Measurements from ENCODE around the gene POU2AF1.
"Not testable (repeated sequence)": the region's sequence is repeated elsewhere in the genome, so short reads cannot be mapped to it uniquely, and the experiment has no call there.

POU2AF1 gene

GRCh38 chr11:111344032-111344431 is 35.0 kb downstream of the POU2AF1 start:
- no peak for DNase-seq (ENCODE audit: low spot score)

DNA sequence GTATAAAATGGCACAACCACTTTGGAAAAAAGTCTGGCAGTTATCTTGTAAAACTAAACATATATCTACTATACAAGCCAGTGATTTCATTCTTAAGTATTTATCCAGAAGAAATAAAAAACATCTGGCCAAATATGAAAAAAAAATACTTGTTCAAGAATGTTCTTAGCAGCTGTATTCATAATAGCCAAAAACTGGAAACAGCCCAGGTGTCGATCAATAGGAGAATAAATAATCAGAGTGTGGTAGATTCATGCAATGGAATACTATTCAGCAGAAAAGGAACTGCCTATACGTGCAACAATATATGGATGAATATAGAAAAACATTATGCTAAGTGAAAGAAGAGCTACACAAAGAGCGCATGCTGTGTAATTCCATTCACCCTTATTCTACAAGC is 36.7 kb downstream of the POU2AF1 start:
- DNase-seq (ENCODE audit: low spot score), result no peak

DNA sequence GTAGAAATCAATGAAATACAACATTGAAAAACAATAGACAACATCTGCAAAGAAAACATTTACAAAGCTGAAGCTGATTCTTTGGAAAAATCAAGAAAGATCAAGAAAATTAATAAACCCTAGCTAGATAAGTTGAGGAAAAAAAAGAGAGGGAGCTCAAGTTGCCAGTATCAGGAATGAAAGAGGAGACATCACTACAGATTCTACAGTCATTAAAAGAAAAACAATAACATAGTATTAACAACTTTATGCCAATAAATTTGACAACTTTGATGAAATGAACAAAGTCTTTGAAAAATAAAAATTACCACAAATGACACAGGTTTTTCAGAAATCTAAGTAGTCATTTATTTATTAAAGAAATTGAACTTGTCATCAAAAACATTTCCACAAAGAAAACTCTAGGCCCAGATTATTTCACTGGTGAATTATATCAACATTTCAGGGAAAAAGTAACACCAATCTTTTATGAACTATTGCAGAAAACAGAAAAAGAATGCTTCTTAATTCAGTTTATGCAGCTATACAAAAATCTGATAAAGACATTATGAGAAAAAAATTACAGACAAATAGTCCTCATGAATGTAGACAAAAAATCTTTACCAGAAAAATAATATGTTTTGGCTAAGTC is 39.2 kb downstream of the POU2AF1 start:
- DNase-seq (ENCODE audit: low spot score), result no peak

DNA sequence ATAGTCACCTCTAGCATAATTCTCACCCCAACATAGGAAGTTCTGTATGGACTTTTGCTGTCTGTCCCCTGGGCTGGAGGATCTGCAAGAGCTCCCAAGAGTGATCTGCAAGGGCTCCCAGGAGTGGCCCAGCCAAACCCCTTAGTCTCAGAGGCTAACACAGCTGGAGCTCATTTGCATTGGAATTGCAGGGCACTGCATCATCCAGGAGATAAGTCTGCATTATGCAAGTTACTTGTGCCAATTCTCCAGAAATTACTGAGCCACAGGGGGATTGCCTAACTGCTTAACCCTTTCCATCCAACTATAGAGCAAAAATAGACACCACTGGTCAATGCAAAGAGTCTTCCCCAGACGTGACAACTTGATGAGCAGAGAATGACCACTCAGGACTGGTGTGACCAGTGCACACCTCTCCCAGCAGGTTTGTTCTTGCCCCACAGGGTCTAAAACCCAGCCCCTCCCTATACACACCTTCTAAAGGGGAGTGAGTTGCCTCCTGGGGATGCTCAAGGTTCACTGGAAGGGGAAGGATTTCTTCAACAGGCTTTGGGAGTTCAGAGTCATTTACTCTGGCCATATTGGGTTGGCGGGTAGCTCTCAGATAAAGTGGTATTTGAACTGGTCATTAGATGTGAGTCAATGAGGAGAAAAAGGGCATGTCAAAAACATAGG is 42.4 kb downstream of the POU2AF1 start:
- no peak for DNase-seq (ENCODE audit: low spot score)

GRCh38 chr11:111336062-111336461 is 43.0 kb downstream of the POU2AF1 start:
- no peak for DNase-seq (ENCODE audit: low spot score)

DNA sequence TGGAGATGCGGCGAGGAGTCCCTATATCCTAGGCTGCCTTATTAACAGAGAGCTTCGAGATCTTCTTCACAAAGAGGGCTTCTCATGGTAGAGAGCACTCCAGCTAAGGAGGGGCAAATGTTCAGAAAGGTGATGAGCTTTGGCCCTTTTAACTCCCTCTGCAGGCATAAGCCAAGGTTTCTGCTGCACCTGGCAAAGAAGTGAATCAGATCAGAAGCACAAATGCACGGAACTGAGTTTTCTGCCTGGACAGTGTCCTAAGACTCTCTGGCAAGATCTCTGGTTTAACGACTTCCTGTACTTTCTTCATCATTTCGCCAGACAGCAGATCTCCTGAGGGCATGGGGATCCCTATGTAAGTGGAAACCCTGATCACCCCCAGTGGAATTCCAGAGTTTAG is 43.5 kb downstream of the POU2AF1 start:
- DNase-seq (ENCODE audit: low spot score), result no peak

GRCh38 chr11:111334532-111335502 is 44.3 kb downstream of the POU2AF1 start:
- DNase-seq (ENCODE audit: low spot score), result no peak

DNA sequence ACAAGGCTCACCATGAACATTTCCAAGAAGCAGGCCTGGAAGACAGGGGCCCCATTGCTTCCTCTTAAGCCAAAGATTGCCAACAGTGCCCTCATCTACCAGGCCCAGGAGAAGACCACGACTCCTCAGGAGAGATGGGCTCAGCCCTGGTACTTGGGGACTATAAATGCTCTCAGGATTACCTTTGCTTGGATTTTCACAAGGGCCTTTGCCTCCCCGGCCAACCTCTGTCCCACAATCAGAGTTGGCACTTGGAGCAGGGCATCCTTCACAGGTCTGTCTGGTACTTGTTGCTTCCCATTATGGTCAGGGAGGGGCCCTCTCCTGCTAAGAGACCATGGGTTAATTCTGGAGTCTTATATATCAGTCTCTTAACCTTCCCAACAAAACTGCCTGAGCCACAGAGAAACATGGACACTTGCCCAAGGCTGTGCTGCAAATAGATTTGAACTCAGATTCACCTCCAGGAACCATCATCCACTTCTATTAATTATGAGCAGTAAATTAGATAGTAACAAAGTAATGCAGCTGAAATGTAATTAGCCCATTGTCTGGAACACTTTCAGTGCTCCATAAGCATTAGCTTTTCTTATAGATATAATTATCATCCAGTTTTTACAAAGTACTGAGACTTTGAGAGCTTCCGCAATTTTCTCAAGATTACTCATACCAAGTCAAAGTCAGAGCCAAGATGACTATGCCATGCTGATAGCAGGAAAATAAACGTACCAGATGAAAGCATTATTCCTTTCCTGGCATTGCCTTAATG is 47.2 kb downstream of the POU2AF1 start:
- no peak for DNase-seq (ENCODE audit: low spot score)

DNA sequence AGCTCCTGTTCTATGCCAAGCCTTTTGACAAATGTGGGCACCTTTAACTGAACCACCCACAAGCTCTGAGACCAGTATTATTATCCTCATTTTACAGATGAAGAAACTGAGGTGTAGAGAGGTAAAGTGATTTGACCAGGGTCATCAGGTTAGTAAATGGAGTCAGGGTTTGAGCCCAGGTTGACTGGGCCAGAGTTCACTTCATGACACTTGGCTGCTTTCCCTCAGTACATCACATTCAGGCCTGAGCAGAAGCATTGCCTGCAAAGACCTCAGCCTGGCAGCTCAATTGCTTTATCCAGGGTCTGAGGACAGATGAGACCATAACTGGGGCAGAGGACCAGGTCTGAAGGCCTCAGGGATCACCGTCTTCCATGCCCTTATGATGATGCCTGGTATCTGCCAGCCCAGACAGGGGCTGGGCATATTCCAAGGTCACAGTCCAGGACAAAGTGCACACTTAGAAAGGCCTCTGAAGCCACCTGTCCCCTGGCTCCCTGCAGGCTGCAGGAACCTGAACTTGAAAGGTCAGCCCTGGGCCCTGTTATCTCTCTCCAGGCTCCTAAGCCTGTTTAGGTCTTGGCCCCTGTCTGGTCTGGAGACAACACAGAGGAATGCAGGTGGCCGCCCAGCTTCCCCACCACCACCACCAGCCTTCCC is 48.7 kb downstream of the POU2AF1 start:
- no peak for DNase-seq (ENCODE audit: low spot score)

DNA sequence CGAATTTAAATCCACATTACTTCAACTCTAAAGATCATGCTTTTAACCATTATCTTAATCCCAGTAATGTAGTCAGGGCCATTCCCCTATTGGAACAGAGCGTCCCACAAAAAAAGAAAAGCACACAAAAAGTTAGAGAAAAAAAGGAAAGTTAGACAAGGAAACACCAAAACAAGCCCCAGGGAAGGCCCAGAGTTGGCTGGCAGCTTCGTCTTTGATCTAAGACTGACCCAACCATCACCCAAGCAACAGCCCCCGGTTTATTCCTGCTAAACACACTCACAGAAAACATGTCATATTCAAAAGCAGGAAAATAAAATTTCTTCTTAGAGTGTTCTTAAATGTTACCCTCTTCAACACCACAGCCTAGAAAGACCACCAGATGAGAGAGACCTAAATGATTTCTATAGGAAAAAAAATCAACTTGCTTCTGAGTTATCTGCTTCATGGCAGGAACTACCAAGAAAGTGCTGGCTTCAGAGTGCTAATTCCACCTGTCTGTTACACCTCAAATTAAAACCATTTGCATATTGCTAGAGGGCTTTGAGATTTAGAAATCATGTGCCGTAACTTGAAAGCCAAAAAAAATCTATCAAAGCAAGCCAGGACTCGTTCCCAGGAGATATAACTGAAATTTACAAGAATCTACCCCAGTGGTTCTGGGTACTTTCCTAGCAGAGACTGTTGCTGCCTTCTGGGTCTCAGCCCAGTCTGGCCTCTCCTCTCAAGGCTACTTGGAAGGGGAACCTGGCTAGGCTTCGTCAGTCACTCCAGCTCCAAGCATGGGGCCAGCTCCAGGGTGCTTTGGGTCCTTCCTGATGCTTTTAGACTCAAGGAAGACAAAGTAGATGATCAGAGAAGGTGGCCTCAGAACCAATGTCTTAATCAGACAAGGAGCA is 49.5 kb downstream of the POU2AF1 start:
- DNase-seq (ENCODE audit: low spot score), result no peak

DNA sequence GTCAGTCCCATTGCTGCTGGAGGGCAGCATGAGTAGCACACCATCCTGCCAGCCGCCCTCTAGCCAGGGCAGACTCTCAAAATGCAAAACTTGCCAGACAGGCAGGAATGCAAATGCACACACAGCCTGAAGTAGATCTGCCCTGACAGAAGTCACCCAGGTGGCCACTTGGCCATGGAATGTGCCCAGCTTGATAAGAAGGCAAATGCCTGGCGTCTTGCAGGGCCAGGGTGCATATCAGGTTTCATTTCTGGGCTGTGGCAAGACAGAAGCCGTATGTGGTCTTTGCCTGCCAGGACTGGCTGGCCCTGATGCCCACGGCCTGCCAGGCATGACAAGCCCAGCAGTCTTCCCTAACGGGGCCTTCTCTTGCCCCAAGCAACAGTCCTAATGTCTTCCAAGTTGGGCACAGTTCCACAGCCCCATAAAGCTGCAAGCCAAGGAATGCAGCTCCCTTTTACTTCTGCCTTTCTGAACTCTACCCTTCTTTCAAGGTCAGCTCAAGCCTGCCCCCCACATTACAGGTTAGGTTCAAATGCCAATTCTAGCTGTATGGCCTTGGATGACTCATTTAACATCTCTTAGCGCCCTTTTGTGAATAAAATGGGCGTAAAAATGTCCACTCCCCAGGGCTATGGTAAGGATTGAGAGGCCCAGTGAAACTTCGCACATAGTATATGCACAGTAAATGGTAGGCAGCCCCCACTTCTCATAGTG is 51.0 kb downstream of the POU2AF1 start:
- no peak for DNase-seq (ENCODE audit: low spot score)

- DNase-seq (ENCODE audit: low spot score), result no peak
Measured at GRCh38 chr11:111326824-111327223, 52.3 kb downstream of the POU2AF1 start.

GRCh38 chr11:111325259-111325658 is 53.8 kb downstream of the POU2AF1 start:
- no peak for DNase-seq (ENCODE audit: low spot score)

- no peak for DNase-seq (ENCODE audit: low spot score)
Measured at GRCh38 chr11:111324277-111324720, 54.8 kb downstream of the POU2AF1 start.

GRCh38 chr11:111322534-111322933 is 56.5 kb downstream of the POU2AF1 start:
- no peak for DNase-seq (ENCODE audit: low spot score)

DNA sequence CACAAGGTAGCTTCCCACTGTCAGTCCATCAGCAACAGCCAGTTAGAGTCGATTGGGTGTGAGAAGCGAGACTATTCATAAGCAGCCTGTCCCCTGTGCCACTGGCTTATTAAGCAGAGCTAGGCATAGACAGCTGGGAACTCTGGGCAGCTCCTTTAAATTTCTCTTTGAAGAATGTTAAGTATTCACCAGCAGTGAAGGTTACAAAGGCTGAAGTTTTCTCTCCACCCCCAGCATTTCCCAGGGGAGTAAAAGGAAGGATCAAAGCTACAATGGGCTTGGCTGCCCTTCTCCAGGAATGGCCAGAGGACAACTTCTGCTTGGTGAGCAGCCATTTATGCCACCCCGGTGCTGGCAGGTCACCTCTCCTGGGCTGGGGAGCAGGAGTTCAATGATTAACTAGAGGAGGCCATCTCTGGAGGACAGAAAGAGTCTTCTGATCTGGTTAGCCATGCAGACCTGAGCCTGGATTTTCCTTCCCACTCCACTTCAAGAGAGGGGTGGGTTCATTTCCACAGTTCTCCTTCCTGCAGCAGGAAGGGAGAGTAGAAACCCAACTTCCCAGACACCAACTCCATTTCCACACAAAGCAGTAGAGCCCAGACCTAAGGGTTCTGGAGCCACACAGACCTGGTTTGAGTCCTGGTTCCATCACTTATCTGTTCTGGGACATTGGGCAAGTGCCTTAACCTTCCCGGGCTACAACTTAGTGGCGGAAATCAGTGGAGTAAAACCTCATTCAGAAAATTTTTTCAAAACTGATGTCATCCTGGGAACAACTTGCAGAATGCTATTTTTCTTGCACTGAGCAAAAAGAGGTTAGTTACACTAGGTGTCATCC is 58.1 kb downstream of the POU2AF1 start:
- DNase-seq (ENCODE audit: low spot score), result no peak

DNA sequence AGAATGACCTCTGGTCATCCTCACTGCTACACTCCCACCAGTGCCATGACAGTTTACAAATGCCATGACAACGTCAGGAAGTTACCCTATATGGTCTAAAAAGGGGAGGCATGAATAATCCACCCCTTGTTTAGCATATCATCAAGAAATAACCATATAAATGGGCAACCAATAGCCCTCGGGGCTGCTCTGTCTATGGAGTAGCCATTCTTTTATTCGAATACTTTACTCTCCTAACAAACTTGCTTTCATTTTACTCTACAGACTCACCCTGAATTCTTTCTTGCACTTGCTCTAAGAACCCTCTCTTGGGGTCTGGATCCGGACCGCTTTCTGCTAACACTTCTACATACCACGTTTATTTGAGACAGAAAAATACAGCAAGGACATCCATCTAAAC is 58.9 kb downstream of the POU2AF1 start:
- DNase-seq (ENCODE audit: low spot score), result not testable (repeated sequence)

DNA sequence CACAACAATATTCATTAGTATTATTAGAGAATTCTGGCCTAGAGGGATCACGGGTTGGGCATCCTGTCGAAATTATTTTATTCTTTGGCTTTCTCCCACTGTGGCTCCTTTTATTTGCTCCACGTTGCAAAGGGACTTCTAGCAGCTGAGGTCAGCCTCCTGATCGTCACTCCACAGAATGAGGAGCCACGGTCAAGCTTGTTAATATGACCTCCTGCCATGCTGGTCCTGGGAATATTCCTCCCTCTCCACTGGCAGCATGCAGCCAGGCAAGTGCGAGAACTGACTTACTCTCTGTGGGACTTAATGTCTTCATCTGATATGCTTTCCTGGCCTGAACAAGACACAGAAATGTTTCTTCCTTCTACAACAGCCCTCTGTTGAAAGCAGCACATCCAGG is 59.8 kb downstream of the POU2AF1 start:
- no peak for DNase-seq (ENCODE audit: low spot score)

GRCh38 chr11:111312076-111312475 is 67.0 kb downstream of the POU2AF1 start:
- DNase-seq (ENCODE audit: low spot score), result no peak

All from kidney capillary endothelial cell (primary cell).